Measurements from ENCODE around the gene ATP6V1E1. TPM values are rescaled to one million over a fixed set of nuclear protein-coding genes. Genes with fewer than 3 reads are reported as not detected.

Gene ATP6V1E1
- total RNA-seq, 1 experiment from 2014 or later, result 89.2 TPM

DNA sequence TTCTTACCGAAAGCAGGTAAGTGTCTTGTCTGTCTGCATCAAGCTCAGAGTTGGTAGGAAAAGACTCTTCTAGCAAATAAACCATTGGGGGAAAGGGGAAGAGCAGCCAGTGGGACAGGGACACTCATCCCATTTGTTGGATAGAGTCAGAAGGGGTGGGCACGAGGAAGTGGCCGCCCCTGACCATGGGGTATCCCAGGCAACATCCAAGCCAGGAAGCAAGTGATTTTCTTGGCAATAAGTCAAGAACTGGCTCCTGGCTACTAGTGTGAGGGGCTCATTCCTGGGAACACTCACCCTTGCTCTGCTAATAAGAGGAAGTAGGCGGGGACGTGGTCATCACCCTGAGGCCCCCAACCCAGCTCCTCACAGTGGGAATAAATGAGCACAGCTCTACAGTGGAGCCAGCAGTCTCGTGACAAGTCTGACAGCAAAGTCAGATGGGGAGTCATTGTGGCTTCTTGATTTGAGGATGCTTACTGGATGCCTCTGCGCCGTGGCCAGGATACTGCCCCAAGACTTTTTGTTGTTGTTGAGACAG, 58.5 kb downstream of the ATP6V1E1 start:
- H3K27ac Mint-ChIP-seq, result peak overlapping the region in 2 of 3 experiments; percentile 10 to 11; a peak in 5 of 7 replicates

More for the DNA sequence above, 58.5 kb downstream of the ATP6V1E1 start:
- H2BK5ac ChIP-seq (ENCODE audit: insufficient read length, low read length), result no peak overlapping the region
- H3K4me3 Mint-ChIP-seq, result no peak overlapping the region; a peak in 1 of 5 replicates
- no peak overlapping the region for H4K91ac ChIP-seq (ENCODE audit: insufficient read length, low read depth, low read length)
- no peak overlapping the region; the same call in 1 of the 2 replicates for H3K14ac ChIP-seq (ENCODE audit: insufficient read depth, low read length)
- H3K18ac ChIP-seq (ENCODE audit: insufficient read length, low read depth, low read length), result no peak overlapping the region
- H4K8ac ChIP-seq (replicated peaks; ENCODE audit: insufficient read length, low read depth, low read length), result no peak overlapping the region
- H3K4me1 ChIP-seq (ENCODE audit: insufficient read depth, low read length), result peaks cover 14% of the 10 kb centered on the region
- no peak overlapping the region for H2AK5ac ChIP-seq (ENCODE audit: insufficient read length, low read length)
- H2BK15ac ChIP-seq (ENCODE audit: low read depth, low read length), result no peak overlapping the region
- H3K79me1 ChIP-seq (ENCODE audit: insufficient read depth, low read depth, low read length, poor library complexity, severe bottlenecking), result no peaks in the 10 kb centered on the region
- no CpG with 5 or more reads among the region's 8 CpGs for WGBS (ENCODE audit: extremely low coverage, insufficient read length, low lambda C conversion rate)
- H3K4ac ChIP-seq (ENCODE audit: low read depth, low read length), result no peak overlapping the region
- H2BK20ac ChIP-seq (ENCODE audit: low read depth, low read length, poor library complexity, severe bottlenecking), result no peak overlapping the region
- H3K9me3 Mint-ChIP-seq, result 0 out of 5 replicates have a peak, but pooled peaks cover 0 to 3% of the 10 kb centered on the region in 2 experiments
- H3K23me2 ChIP-seq (ENCODE audit: insufficient read length, low read depth, low read length, poor library complexity, severe bottlenecking), result no peaks in the 10 kb centered on the region
- H3K79me2 ChIP-seq (ENCODE audit: insufficient read depth, low read length), result no peaks in the 10 kb centered on the region
- peaks cover 27 to 33% of the 10 kb centered on the region in 2 experiments for H3K4me1 Mint-ChIP-seq
- peak; percentile 40 for DNase-seq
- H3T11ph ChIP-seq (ENCODE audit: low read length), result no peak overlapping the region
- TF ChIP-seq, protein P1, sequence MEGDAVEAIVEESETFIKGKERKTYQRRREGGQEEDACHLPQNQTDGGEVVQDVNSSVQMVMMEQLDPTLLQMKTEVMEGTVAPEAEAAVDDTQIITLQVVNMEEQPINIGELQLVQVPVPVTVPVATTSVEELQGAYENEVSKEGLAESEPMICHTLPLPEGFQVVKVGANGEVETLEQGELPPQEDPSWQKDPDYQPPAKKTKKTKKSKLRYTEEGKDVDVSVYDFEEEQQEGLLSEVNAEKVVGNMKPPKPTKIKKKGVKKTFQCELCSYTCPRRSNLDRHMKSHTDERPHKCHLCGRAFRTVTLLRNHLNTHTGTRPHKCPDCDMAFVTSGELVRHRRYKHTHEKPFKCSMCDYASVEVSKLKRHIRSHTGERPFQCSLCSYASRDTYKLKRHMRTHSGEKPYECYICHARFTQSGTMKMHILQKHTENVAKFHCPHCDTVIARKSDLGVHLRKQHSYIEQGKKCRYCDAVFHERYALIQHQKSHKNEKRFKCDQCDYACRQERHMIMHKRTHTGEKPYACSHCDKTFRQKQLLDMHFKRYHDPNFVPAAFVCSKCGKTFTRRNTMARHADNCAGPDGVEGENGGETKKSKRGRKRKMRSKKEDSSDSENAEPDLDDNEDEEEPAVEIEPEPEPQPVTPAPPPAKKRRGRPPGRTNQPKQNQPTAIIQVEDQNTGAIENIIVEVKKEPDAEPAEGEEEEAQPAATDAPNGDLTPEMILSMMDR (conservative IDR thresholded peaks at IDR 0.05), result no peak
- no peak overlapping the region for H3K56ac ChIP-seq (ENCODE audit: insufficient read length, low read depth, low read length)
- H3K23ac ChIP-seq (ENCODE audit: insufficient read length, low read depth, low read length), result no peak overlapping the region
- no peaks in the 10 kb centered on the region for H3K27me3 ChIP-seq (ENCODE audit: insufficient read depth, low read length)
- no peak overlapping the region for H2BK120ac ChIP-seq (ENCODE audit: low read depth, low read length, poor library complexity, severe bottlenecking)
- no peak overlapping the region for H2AFZ ChIP-seq (ENCODE audit: low read length)
- H3K36me3 Mint-ChIP-seq (ENCODE audit: insufficient read depth in 1 of 3, low read depth in 3 of 3), result no peaks in the 10 kb centered on the region; a peak in 1 of 7 replicates
- H3K27ac ChIP-seq (ENCODE audit: insufficient read length, low read depth, low read length), result no peak overlapping the region
- no peak overlapping the region for H4K5ac ChIP-seq (ENCODE audit: insufficient read length, low read depth, low read length)
- no peaks in the 10 kb centered on the region for H3K9me3 ChIP-seq (ENCODE audit: control insufficient read depth, low read depth, low read length)
- H3K4me2 ChIP-seq (ENCODE audit: insufficient read depth, insufficient read length, low read length), result no peak overlapping the region
- H4K20me1 ChIP-seq (ENCODE audit: control insufficient read depth, insufficient read depth, insufficient read length), result no peaks in the 10 kb centered on the region
- H2BK12ac ChIP-seq (ENCODE audit: insufficient read length, low read depth, low read length), result no peak overlapping the region
- peak overlapping the region; percentile 2 for H3K9ac ChIP-seq (ENCODE audit: extremely low read depth, insufficient read length, low read length)
- no peaks in the 10 kb centered on the region; the same call in none of the 2 replicates for H3K27me3 Mint-ChIP-seq (ENCODE audit: low read depth)
